22Rv1 (cell line): ENCODE data around the gene NHERF1.

ENCODE experiments used
- ZFX ChIP-seq: fragments of 450-650 bp; IDR thresholded peaks from 2 replicates; pipeline ENCODE4 v1.6.1; 2017; ENCODE audit warnings: antibody characterized with exemption, borderline replicate concordance
- TF ChIP-seq, protein P1 (sequence below): fragments of 450-650 bp; IDR thresholded peaks from 2 replicates; pipeline ENCODE4 v1.5.1; 2017; ENCODE audit warnings: mild to moderate bottlenecking

DNA sequence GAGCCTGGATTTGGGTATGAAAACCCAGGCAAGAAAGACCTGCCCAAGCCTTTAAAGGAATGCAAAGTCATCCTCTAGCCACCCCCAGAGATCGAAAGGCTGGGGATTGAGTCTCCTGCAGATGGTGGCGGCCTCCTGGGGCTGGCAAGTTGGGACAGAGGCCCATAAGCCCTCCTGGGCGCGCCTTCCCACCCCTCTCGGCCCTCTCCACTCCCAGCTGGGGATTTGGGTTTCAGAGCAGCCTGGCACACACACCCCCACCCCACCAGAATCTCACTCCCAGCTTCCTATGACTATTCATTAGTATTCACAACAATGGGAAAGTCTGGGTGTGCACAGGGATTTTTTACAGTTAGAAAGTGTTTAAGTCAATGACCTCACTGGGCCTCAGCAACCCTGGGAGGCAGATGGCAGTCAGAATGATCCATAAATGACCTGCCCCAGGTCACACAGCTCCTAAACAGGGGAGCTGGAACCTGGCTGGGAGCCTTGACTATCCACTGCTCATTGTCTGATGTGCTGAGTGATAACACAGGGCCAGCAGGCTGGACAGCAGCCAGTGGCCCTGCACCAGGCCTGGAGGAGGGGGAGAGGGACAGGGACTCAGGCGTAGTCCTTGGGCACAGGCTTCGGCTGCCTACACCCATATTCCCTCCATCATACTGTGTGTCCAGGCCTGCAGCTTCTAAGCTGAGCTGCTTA lies 12.1 kb downstream of the NHERF1 start:
- TF ChIP-seq, protein P1, sequence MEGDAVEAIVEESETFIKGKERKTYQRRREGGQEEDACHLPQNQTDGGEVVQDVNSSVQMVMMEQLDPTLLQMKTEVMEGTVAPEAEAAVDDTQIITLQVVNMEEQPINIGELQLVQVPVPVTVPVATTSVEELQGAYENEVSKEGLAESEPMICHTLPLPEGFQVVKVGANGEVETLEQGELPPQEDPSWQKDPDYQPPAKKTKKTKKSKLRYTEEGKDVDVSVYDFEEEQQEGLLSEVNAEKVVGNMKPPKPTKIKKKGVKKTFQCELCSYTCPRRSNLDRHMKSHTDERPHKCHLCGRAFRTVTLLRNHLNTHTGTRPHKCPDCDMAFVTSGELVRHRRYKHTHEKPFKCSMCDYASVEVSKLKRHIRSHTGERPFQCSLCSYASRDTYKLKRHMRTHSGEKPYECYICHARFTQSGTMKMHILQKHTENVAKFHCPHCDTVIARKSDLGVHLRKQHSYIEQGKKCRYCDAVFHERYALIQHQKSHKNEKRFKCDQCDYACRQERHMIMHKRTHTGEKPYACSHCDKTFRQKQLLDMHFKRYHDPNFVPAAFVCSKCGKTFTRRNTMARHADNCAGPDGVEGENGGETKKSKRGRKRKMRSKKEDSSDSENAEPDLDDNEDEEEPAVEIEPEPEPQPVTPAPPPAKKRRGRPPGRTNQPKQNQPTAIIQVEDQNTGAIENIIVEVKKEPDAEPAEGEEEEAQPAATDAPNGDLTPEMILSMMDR, result no peak
- no peak for TF ChIP-seq ZFX
